Measurements from ENCODE around the gene TCOF1. TPM values are rescaled to one million over a fixed set of nuclear protein-coding genes. Genes with fewer than 3 reads are reported as not detected.

The TCOF1 gene
- total RNA-seq, 4 donors from 2014 or later, result 32.1 to 64.8 (median 38.7) TPM

DNA sequence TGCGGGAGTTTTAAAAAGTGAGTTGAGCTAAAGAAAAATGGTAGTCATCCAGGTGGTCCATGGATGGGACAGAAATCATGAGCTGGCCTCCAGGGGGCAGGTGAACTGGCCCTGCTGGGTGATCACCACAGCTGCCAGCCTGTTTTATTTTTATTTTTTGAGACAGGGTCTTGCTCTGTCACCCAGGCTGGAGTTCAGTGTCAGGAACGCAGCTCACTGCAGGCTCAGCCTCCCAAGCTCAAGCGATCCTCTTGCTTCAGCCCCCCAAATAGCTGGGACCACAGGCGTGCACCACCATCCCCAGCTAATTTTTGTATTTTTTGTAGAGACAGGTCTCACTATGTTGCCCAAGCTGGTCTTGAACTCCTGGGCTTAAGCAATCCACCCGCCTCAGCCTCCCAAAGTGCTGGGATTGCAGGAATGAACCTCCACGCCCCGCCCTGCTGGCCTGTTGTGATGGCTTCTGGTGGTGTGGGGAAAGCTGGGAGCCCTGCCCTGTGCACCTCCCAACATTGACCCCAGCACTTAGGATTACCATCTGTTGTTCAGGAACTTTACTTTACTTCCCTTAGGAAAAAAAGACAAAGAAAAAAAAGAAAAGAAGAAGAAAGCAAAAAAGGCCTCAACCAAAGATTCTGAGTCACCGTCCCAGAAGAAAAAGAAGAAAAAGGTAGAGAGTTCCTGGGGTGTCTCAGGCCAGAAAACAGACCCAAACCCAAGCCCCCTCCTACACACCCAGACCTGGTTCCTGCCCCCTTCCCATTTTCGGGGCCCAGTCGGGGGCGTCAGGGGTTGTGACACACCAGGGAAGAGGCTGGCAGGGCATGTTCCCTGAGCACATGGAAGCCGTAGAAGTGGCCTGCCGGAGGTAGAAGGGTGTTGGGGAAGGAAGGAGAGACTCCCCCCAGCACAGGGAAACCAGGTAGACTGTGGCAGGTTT is 40.6 kb downstream of the TCOF1 start:
- TF ChIP-seq EP300 (IDR thresholded peaks at IDR 0.05) (no peak), POLR2A (IDR thresholded peaks at IDR 0.05) (no peak)
- TF ChIP-seq, protein P1, sequence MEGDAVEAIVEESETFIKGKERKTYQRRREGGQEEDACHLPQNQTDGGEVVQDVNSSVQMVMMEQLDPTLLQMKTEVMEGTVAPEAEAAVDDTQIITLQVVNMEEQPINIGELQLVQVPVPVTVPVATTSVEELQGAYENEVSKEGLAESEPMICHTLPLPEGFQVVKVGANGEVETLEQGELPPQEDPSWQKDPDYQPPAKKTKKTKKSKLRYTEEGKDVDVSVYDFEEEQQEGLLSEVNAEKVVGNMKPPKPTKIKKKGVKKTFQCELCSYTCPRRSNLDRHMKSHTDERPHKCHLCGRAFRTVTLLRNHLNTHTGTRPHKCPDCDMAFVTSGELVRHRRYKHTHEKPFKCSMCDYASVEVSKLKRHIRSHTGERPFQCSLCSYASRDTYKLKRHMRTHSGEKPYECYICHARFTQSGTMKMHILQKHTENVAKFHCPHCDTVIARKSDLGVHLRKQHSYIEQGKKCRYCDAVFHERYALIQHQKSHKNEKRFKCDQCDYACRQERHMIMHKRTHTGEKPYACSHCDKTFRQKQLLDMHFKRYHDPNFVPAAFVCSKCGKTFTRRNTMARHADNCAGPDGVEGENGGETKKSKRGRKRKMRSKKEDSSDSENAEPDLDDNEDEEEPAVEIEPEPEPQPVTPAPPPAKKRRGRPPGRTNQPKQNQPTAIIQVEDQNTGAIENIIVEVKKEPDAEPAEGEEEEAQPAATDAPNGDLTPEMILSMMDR (IDR thresholded peaks at IDR 0.05), result no peak
- Histone ChIP-seq H3K9me3 (no peaks in the 10 kb centered on the region), H3K4me3 (no peak overlapping the region), H3K27ac (peak overlapping the region in 1 of 4 donors; percentile 43), H3K4me1 (peaks cover 0 to 8% (median 0%) of the 10 kb centered on the region in 4 donors), H3K27me3 (no peaks in the 10 kb centered on the region), H3K36me3 (peaks cover 0 to 100% (median 20%) of the 10 kb centered on the region in 3 donors)
- 83 to 90% methylated on average over 13 of the region's 13 CpGs for WGBS, 2 donors
- no peak for DNase-seq (ENCODE audit: low spot score in 2 of 2)

DNA sequence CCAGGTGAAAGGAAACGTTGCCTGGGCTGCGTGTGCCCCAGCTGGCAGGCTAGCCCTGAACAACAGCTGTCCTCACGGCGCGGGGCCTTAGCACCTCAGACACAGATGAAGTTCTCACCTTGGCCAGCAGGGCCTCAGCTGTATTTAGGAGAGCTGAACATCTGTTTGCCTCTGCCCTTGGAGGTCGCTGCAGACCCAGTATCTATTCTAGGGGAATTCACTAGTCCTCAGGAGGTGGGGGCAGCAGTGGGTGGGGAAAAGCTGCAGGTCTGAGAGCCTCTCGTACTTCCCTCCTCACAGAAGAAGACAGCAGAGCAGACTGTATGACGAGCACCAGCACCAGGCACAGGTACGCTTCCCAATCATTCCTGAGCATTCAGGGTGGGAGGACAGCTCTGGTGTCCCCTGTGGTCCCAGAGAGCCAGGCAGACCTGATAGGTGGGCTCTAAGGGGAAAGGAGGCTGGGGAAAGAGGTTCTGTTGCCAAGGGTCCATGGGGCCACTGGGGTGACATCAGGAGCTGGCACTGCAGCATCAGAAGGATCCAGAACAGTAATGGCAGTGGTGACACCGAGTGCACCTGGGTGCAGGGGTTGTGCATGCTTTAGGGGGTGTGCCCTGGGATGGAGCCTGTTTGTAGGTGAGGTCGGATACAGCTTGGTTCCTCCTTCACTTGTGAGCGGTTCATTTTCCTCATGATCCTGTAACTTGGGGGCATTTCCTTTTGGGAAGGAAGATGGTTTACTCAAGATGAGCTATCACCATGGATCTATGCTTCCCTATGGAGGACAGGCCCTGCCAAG is 41.4 kb downstream of the TCOF1 start:
- Histone ChIP-seq H3K4me1 (peaks cover 0 to 8% (median 0%) of the 10 kb centered on the region in 4 donors), H3K4me3 (no peak overlapping the region), H3K9me3 (no peaks in the 10 kb centered on the region), H3K36me3 (peaks cover 0 to 100% (median 23%) of the 10 kb centered on the region in 3 donors), H3K27ac (peak overlapping the region in 1 of 4 donors; percentile 43), H3K27me3 (no peaks in the 10 kb centered on the region)
- DNase-seq (ENCODE audit: low spot score in 2 of 2), result no peak
- TF ChIP-seq, protein P1 (IDR thresholded peaks at IDR 0.05), result peak in 4 of 5 experiments; percentile 20 to 36 (median 24)
- no peak for TF ChIP-seq POLR2A (IDR thresholded peaks at IDR 0.05)
- 76 to 77% methylated on average over 12 of the region's 12 CpGs for whole genome bisulfite sequencing, 2 donors

DNA sequence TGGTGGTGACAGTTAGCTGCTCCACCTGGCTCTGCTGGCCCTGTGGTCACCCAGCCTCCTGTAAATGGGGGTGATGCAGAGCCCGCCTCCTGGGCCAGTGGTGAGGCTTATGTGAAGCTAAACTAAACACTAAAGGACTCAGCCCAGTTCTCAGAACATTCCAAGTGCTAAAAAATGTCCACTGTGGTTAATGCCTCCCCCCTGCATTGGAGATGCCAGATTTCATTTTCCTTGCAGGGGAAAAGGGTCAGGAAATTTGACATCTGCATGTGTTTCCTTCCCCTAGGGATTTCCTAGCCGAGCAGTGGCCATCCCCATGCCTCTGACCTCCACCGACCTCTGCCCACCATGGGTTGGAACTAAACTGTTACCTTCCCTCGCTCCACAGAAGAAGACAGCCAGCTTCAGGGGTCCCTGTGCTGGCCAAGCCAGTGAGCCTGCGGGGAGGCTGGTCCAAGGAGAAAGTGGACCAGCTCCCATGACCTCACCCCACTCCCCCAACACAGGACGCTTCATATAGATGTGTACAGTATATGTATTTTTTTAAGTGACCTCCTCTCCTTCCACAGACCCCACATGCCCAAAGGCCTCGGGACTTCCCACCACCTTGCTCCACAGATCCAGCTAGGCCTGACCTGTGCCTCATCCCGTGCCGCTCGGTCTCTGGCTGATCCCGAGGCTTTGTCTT is 42.2 kb downstream of the TCOF1 start:
- TF ChIP-seq EP300 (IDR thresholded peaks at IDR 0.05), result no peak
- TF ChIP-seq, protein P1 (IDR thresholded peaks at IDR 0.05), result no peak
- no peak for TF ChIP-seq POLR2A (IDR thresholded peaks at IDR 0.05)
- Histone ChIP-seq H3K4me3 (no peak overlapping the region), H3K4me1 (peaks cover 0 to 11% (median 0%) of the 10 kb centered on the region in 4 donors), H3K9me3 (no peaks in the 10 kb centered on the region), H3K36me3 (peaks cover 0 to 100% (median 31%) of the 10 kb centered on the region in 3 donors), H3K27ac (no peak overlapping the region), H3K27me3 (no peaks in the 10 kb centered on the region)
- DNase-seq (ENCODE audit: low spot score in 2 of 2), result no peak
- 76 to 80% methylated on average over 11 of the region's 11 CpGs for WGBS, 2 donors

DNA sequence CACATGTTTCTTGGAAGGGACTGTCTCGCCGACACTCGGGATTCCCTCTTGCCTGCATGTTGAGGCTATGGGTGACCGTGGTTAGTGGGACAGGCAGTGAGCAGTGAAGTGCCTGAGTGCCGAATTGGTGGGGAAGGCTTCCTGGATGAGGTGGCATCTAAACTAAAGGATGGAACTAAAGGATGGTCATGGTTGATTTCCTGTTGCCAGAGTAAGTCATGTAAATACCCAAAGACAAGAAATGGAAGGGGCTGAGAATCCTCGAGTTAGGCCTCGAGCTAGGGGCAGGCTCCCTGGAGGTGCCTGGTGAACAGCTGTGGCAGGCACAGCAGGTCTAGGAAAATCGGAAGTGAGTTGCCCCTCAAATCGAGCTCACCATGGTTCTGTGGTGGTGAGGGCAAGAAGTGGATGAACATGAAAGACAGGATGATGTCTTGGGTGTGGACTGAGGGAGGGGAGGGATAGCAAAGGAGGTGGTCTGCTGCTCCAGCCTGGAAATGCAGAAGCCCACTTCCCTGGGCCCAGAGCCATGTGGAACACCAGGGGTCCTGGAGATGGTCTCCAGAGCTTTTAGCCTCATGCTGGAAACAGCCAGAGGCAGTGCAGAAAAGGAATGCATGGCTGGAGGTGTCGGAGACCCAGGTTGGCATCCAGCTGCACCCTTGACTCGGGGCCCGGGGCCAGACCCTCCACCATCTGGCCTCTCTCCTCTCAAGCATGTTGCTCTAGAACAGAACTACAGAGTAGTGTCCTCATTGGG is 43.0 kb downstream of the TCOF1 start:
- WGBS, 2 donors, result 83 to 86% methylated on average over 12 of the region's 12 CpGs
- H3K36me3 ChIP-seq, result peaks cover 0 to 100% (median 33%) of the 10 kb centered on the region in 3 donors
- H3K4me1 ChIP-seq, result peaks cover 0 to 11% (median 0%) of the 10 kb centered on the region in 4 donors
- H3K27ac ChIP-seq, result no peak overlapping the region
- H3K27me3 ChIP-seq, result no peaks in the 10 kb centered on the region
- TF ChIP-seq EP300 (IDR thresholded peaks at IDR 0.05) (no peak), POLR2A (IDR thresholded peaks at IDR 0.05) (no peak)
- TF ChIP-seq, protein P1 (IDR thresholded peaks at IDR 0.05), result no peak
- DNase-seq (ENCODE audit: low spot score in 2 of 2), result no peak
- no peaks in the 10 kb centered on the region for H3K9me3 ChIP-seq
- H3K4me3 ChIP-seq, result no peak overlapping the region

Measured in tibial nerve (tissue), 4 donors.